Upper lobe of right lung (tissue), 1 donor: ENCODE results near the gene EWSR1. TPM values are rescaled to one million over a fixed set of nuclear protein-coding genes. Genes with fewer than 3 reads are reported as not detected.

Experiments used
- ATAC-seq: fragments of 200-7000 bp; cut with Tn5 transposase; one replicate; pipeline ENCODE4 v1.9.1; 2020; ENCODE audit warnings: mild to moderate bottlenecking, moderate library complexity
- DNase-seq: peaks from one replicate; pipeline ENCODE4 v3.0.0-alpha.2; 2020
- H3K27ac ChIP-seq: fragments of 200-600 bp; one replicate; pipeline ENCODE4 v1.8.0; 2022
- H3K27me3 ChIP-seq: fragments of 200-600 bp; one replicate; pipeline ENCODE4 v1.8.0; 2022; ENCODE audit warnings: mild to moderate bottlenecking
- H3K36me3 ChIP-seq: fragments of 200-600 bp; one replicate; pipeline ENCODE4 v1.8.0; 2022
- H3K4me1 ChIP-seq: fragments of 200-600 bp; one replicate; pipeline ENCODE4 v1.8.0; 2022
- H3K4me3 ChIP-seq: fragments of 200-600 bp; one replicate; pipeline ENCODE4 v1.8.0; 2022; ENCODE audit warnings: mild to moderate bottlenecking
- H3K9me3 ChIP-seq: fragments of 200-600 bp; one replicate; pipeline ENCODE4 v1.8.0; 2022
- CTCF ChIP-seq: fragments of 200-600 bp; IDR thresholded peaks from one replicate; pipeline ENCODE4 v1.8.0; 2022; ENCODE audit warnings: antibody characterized with exemption
- intact Hi-C: fragments of 100-400 bp; cut with DNase I; formaldehyde crosslinking; loops from one replicate; pipeline ENCODE4 v1.11.0; 2022
- total RNA-seq: library from RNA; stranded (reverse); fragmentation: NEBNext Ultra II Directional; extraction: Animal tissue kit (Norgen Biotek cat#: 25700); gene quantifications from one replicate; pipeline ENCODE4 v1.2.1, GENCODE V29; 2021
- donor health status: DM: no; HTN: yes; CAD: no; lungs with severe emphysema.

Gene EWSR1
- total RNA-seq, 1 donor from 2014 or later, result 149 TPM

- Histone ChIP-seq H3K4me3 (no peak overlapping the region), H3K27me3 (no peaks in the 10 kb centered on the region), H3K36me3 (peaks cover 63% of the 10 kb centered on the region), H3K9me3 (no peaks in the 10 kb centered on the region), H3K4me1 (no peaks in the 10 kb centered on the region), H3K27ac (no peak overlapping the region)
- DNase-seq (no peak), ATAC-seq (no peak)
- no peak for TF ChIP-seq CTCF
- intact Hi-C loops, result no loop called here
Observed at GRCh38 chr22:29328055-29328454, 60.0 kb downstream of the EWSR1 start.

- ATAC-seq (no peak), DNase-seq (no peak)
- Histone ChIP-seq H3K27ac (no peak overlapping the region), H3K4me3 (no peak overlapping the region), H3K9me3 (no peaks in the 10 kb centered on the region), H3K36me3 (peaks cover 71% of the 10 kb centered on the region), H3K27me3 (no peaks in the 10 kb centered on the region), H3K4me1 (no peaks in the 10 kb centered on the region)
- intact Hi-C loops, result no loop called here
- TF ChIP-seq CTCF, result no peak
Observed at GRCh38 chr22:29328566-29329500, 60.8 kb downstream of the EWSR1 start.

GRCh38 chr22:29329581-29329980 lies 61.5 kb downstream of the EWSR1 start:
- ATAC-seq (no peak), DNase-seq (no peak)
- Histone ChIP-seq H3K27ac (no peak overlapping the region), H3K4me1 (no peaks in the 10 kb centered on the region), H3K27me3 (no peaks in the 10 kb centered on the region), H3K9me3 (no peaks in the 10 kb centered on the region), H3K4me3 (no peak overlapping the region), H3K36me3 (peaks cover 78% of the 10 kb centered on the region)
- intact Hi-C loops, result no loop called here
- no peak for TF ChIP-seq CTCF

GRCh38 chr22:29330291-29330690 lies 62.2 kb downstream of the EWSR1 start:
- ATAC-seq, result no peak
- no peak overlapping the region for H3K27ac ChIP-seq
- DNase-seq, result no peak
- H3K9me3 ChIP-seq, result no peaks in the 10 kb centered on the region
- intact Hi-C loops, result no loop called here
- peaks cover 84% of the 10 kb centered on the region for H3K36me3 ChIP-seq
- H3K27me3 ChIP-seq, result no peaks in the 10 kb centered on the region
- H3K4me1 ChIP-seq, result no peaks in the 10 kb centered on the region
- no peak overlapping the region for H3K4me3 ChIP-seq
- no peak for TF ChIP-seq CTCF

GRCh38 chr22:29330753-29331152 lies 62.7 kb downstream of the EWSR1 start:
- H3K4me3 ChIP-seq, result no peak overlapping the region
- TF ChIP-seq CTCF, result no peak
- H3K27me3 ChIP-seq, result no peaks in the 10 kb centered on the region
- DNase-seq (no peak), ATAC-seq (no peak)
- H3K36me3 ChIP-seq, result peaks cover 88% of the 10 kb centered on the region
- no peaks in the 10 kb centered on the region for H3K4me1 ChIP-seq
- no peaks in the 10 kb centered on the region for H3K9me3 ChIP-seq
- intact Hi-C loops, result no loop called here
- no peak overlapping the region for H3K27ac ChIP-seq
